H1 (cell line): Measurements from ENCODE around the gene CACNA1D. TPM values are rescaled to one million over a fixed set of nuclear protein-coding genes. Genes with fewer than 3 reads are reported as not detected.

Source experiments
- ASH2L ChIP-seq: fragments of 200-600, 300-600 bp; sonication (generic); IDR thresholded peaks from one replicate; pipeline ENCODE4 v1.7.1; 2017; ENCODE audit warnings: low read length
- CREB1 ChIP-seq: IDR thresholded peaks from 2 replicates; pipeline ENCODE4 v1.6.1; 2012; ENCODE audit warnings: inconsistent platforms
- GTF2F1 ChIP-seq: IDR thresholded peaks from 2 replicates; pipeline ENCODE4 v1.6.1; 2012; ENCODE audit warnings: low read depth, low read length, improper control_type of control experiment, borderline replicate concordance
- JUN ChIP-seq: IDR thresholded peaks from 2 replicates; pipeline ENCODE4 v1.6.1; 2011; ENCODE audit warnings: low read depth, mild to moderate bottlenecking, improper control_type of control experiment, low read length
- PHF8 ChIP-seq: fragments of 200-600 bp; sonication (generic); conservative IDR thresholded peaks from 2 replicates; pipeline ENCODE4 v1.7.1; 2012; ENCODE audit warnings: low read depth, mild to moderate bottlenecking, inconsistent platforms, low read length, moderate library complexity
- RBBP5 ChIP-seq: IDR thresholded peaks from 2 replicates; pipeline ENCODE4 v1.7.1; 2012; ENCODE audit warnings: low read depth, mild to moderate bottlenecking, inconsistent platforms, low read length, moderate library complexity, borderline replicate concordance
- SP4 ChIP-seq: IDR thresholded peaks from 2 replicates; pipeline ENCODE4 v1.6.1; 2012; ENCODE audit warnings: low read length, inconsistent platforms
- TBP ChIP-seq: IDR thresholded peaks from 2 replicates; pipeline ENCODE4 v1.6.1; 2011; ENCODE audit warnings: low read depth, low read length, improper control_type of control experiment
- TCF12 ChIP-seq: IDR thresholded peaks from 2 replicates; pipeline ENCODE4 v1.6.1; 2011; ENCODE audit warnings: low read depth, mild to moderate bottlenecking, low read length
- YY1 ChIP-seq: IDR thresholded peaks from 2 replicates; pipeline ENCODE4 v1.6.1; 2011; ENCODE audit warnings: low read depth, mild to moderate bottlenecking, low read length
- polyA plus RNA-seq, 7 experiments: library from polyadenylated mRNA; depleted of rRNA in 3 of 7; stranded (reverse) in 5 of 7; unstranded in 2 of 7; fragments of >200 nt in 5 of 7; fragments of 200-250 nt in 2 of 7; gene quantifications; 1 replicate in 5 of 7; 2 replicates in 1 of 7; 4 replicates in 1 of 7; pipeline versions ENCODE4 v1.2.1 to v1.2.3, GENCODE V29; 2011 to 2013; ENCODE audit warnings: missing spikeins in 2 of 7, mixed read lengths in 2 of 7
- total RNA-seq: library from RNA; stranded (reverse); fragmentation: NEBNext Ultra II Directional; extraction: Animal tissue kit (Norgen Biotek cat#: 25700); gene quantifications from 2 replicates; pipeline ENCODE4 v1.2.1, GENCODE V29; 2021
- TF ChIP-seq, protein P1 (sequence below): fragments of 300-600 bp; sonication (generic); IDR thresholded peaks from 2 replicates; pipeline ENCODE4 v1.7.1; 2012; ENCODE audit warnings: low read length, moderate library complexity, mild to moderate bottlenecking, inconsistent platforms; ENCODE audit not compliant: insufficient replicate concordance
- TF ChIP-seq, protein P2 (sequence below): IDR thresholded peaks from 2 replicates; pipeline ENCODE4 v1.6.1; 2012; ENCODE audit warnings: low read length, inconsistent platforms

The CACNA1D gene
- total and polyA plus RNA-seq, 2 of the 8 experiments (the other 6 are each of a cell fraction or from before 2014, with no cell fraction given), result 2.0 to 2.9 TPM

DNA sequence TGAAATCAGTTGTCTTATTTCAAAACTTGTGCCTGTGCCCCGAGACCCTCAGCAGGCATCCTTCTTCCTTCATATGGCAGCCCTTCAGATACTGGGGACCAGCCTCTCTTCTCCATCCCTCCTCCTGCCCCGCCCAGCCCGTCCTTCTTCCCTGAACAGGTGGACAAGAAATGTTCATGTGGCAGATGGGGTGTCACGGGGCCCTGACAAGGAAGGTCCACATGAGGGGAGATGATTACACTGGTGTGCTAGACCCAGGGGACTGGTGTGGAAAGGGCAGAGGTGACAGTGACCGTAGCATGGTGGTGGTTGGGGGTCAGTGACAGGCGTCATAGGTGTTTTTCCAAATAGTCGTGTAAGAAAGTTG lies 200.9 kb downstream of the CACNA1D start (continued):
- TF ChIP-seq, protein P1, sequence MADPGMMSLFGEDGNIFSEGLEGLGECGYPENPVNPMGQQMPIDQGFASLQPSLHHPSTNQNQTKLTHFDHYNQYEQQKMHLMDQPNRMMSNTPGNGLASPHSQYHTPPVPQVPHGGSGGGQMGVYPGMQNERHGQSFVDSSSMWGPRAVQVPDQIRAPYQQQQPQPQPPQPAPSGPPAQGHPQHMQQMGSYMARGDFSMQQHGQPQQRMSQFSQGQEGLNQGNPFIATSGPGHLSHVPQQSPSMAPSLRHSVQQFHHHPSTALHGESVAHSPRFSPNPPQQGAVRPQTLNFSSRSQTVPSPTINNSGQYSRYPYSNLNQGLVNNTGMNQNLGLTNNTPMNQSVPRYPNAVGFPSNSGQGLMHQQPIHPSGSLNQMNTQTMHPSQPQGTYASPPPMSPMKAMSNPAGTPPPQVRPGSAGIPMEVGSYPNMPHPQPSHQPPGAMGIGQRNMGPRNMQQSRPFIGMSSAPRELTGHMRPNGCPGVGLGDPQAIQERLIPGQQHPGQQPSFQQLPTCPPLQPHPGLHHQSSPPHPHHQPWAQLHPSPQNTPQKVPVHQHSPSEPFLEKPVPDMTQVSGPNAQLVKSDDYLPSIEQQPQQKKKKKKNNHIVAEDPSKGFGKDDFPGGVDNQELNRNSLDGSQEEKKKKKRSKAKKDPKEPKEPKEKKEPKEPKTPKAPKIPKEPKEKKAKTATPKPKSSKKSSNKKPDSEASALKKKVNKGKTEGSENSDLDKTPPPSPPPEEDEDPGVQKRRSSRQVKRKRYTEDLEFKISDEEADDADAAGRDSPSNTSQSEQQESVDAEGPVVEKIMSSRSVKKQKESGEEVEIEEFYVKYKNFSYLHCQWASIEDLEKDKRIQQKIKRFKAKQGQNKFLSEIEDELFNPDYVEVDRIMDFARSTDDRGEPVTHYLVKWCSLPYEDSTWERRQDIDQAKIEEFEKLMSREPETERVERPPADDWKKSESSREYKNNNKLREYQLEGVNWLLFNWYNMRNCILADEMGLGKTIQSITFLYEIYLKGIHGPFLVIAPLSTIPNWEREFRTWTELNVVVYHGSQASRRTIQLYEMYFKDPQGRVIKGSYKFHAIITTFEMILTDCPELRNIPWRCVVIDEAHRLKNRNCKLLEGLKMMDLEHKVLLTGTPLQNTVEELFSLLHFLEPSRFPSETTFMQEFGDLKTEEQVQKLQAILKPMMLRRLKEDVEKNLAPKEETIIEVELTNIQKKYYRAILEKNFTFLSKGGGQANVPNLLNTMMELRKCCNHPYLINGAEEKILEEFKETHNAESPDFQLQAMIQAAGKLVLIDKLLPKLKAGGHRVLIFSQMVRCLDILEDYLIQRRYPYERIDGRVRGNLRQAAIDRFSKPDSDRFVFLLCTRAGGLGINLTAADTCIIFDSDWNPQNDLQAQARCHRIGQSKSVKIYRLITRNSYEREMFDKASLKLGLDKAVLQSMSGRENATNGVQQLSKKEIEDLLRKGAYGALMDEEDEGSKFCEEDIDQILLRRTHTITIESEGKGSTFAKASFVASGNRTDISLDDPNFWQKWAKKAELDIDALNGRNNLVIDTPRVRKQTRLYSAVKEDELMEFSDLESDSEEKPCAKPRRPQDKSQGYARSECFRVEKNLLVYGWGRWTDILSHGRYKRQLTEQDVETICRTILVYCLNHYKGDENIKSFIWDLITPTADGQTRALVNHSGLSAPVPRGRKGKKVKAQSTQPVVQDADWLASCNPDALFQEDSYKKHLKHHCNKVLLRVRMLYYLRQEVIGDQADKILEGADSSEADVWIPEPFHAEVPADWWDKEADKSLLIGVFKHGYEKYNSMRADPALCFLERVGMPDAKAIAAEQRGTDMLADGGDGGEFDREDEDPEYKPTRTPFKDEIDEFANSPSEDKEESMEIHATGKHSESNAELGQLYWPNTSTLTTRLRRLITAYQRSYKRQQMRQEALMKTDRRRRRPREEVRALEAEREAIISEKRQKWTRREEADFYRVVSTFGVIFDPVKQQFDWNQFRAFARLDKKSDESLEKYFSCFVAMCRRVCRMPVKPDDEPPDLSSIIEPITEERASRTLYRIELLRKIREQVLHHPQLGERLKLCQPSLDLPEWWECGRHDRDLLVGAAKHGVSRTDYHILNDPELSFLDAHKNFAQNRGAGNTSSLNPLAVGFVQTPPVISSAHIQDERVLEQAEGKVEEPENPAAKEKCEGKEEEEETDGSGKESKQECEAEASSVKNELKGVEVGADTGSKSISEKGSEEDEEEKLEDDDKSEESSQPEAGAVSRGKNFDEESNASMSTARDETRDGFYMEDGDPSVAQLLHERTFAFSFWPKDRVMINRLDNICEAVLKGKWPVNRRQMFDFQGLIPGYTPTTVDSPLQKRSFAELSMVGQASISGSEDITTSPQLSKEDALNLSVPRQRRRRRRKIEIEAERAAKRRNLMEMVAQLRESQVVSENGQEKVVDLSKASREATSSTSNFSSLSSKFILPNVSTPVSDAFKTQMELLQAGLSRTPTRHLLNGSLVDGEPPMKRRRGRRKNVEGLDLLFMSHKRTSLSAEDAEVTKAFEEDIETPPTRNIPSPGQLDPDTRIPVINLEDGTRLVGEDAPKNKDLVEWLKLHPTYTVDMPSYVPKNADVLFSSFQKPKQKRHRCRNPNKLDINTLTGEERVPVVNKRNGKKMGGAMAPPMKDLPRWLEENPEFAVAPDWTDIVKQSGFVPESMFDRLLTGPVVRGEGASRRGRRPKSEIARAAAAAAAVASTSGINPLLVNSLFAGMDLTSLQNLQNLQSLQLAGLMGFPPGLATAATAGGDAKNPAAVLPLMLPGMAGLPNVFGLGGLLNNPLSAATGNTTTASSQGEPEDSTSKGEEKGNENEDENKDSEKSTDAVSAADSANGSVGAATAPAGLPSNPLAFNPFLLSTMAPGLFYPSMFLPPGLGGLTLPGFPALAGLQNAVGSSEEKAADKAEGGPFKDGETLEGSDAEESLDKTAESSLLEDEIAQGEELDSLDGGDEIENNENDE, result no peak
- no peak for TF ChIP-seq SP4
- TF ChIP-seq, protein P2, sequence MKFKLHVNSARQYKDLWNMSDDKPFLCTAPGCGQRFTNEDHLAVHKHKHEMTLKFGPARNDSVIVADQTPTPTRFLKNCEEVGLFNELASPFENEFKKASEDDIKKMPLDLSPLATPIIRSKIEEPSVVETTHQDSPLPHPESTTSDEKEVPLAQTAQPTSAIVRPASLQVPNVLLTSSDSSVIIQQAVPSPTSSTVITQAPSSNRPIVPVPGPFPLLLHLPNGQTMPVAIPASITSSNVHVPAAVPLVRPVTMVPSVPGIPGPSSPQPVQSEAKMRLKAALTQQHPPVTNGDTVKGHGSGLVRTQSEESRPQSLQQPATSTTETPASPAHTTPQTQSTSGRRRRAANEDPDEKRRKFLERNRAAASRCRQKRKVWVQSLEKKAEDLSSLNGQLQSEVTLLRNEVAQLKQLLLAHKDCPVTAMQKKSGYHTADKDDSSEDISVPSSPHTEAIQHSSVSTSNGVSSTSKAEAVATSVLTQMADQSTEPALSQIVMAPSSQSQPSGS, result no peak
- TF ChIP-seq JUN, result no peak
- TF ChIP-seq ASH2L, result no peak
- TF ChIP-seq YY1, result no peak
- TF ChIP-seq TCF12, result no peak
- TF ChIP-seq GTF2F1, result no peak
- no peak for TF ChIP-seq CREB1
- TF ChIP-seq PHF8, result no peak
- no peak for TF ChIP-seq TBP
- TF ChIP-seq RBBP5, result no peak
